HPDE6-E6E7 (cell line): Measurements from ENCODE around the gene KPNB1.

Experiments used
- DNase-seq: peaks from one replicate; pipeline ENCODE4 v3.0.0; 2011; ENCODE audit warnings: missing footprints; ENCODE audit errors: extremely low spot score

The KPNB1 gene

DNA sequence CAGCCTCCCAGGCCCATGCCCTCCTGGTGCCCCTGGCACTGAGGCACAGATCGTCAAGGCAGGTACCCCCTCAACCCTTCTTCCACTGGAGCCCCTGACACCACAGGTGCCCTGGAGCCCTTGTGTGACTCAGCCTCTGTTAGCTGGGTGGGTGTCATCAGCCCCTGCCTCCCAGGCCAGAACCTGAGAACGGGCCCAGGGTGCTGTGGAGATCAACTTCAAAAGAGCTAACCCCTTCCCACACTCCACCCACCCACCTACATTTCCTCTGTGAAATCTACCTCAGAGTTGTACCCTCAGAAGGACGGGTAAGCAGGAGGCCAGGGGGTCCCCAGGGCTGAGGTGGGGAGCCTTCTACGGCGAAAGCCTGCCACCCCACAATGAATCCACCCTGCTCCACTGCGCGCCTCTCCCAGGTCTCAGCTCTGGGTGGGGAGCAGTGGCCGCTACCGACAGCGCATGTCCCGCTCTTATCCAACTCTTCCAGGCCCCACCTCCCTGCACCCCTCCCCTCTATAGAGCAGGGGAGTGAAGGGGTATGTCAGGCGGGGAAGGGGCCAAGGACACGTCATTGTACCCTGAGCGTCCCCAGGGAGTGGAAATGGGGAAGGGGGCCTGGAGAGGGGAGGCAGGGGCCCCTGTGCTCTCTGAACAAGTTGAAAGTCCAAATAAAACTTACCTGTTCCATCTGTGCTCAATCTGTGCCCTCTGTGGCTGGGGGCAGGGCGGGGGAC is 61.8 kb downstream of the KPNB1 start:
- no peak for DNase-seq

DNA sequence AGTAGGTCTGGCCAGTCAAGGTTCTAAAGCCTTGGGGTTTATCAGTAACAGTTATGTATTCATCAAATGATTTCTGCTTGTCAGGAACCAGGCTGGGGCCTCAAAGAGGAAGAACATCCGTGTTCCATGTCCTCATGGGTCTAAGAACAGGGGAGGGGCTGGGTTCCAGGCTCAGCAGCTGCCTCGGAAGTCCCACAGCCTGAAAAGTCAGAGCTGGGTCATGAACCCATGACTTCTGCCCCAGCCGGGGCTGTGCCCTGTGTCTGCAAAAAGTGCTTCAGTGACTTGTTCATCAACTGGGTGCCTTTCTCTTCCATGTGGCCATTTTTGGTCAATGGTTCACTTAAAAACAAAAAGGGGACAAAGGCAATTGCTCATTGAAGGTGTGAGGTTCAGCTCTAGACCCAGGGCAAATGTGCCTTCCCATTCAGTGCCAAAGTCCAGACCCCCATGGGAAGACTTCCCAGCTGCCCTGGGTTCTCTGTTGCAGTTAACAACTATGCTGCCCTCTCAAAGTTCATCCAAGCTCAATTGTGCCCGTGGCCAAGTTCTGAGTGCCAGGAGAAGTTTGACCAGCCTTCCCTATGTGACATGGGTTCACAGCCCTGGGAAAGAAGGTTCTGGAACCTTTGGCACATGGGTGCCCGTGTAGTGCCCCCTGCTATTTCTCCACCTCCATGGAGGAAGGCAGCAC is 62.8 kb downstream of the KPNB1 start:
- DNase-seq: no peak

DNA sequence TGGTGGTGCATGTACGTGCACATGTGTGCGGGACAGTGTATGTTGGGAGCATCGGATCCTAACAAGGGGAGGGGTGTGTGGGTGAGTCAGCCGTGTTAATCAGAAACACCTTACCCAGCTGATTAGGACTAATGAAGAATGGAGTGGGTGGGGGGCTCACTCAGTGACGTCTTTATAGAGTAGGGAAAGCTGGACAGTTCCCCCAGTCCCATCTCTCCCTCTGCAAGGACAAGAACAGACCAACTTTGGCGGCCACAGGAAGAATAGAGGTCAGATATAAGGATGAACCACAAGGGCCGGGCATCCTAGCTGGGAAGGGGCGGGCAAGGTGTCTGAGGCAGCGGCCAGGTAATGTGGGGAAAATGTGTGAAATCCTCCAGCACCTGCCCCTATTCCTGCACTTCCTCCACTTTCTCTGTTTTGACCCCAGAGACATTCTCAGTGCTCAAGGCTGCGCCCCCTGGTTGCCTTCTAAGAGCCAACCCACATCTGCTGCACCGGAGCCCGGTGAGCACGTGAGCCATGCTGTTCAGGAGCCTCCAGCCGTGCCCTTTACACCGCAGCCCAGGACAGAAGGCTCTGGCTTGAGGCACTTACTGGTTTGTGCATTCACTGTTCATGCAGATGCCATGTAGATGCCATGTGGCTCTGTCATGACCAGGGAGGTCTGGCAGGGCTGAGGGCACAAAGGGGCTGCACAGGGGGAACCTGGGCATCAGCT is 64.4 kb downstream of the KPNB1 start:
- DNase-seq: no peak

DNA sequence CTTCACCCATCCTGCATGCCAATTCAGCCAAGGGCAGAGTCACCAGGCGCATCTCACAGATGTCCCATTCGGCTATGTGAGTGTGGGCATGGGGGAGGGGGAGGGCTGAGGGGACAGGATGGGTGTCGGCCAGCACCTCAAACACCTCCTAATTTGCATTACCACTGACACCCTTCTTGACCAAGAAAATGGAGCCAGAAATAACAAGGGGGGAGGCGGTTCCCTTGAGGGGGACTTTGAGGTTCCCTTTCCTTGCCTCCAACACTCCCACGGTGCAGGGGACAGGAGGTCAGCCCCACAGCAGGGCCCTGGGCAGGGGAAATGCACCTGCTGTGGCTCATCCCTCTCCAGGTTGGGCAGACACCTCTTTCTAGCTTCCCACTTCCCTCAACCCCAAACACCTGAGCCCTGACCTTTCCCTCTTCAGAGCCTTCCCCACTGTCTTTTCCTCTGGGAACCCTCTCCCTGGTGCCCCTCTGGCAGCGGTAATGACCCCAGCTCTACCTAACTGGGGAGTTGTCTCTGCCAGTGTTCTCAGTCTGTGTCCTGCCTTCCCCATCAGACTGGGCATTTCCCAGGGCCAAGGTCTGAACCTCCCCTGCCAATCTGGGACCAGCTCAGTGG is 65.2 kb downstream of the KPNB1 start:
- DNase-seq: no peak

DNA sequence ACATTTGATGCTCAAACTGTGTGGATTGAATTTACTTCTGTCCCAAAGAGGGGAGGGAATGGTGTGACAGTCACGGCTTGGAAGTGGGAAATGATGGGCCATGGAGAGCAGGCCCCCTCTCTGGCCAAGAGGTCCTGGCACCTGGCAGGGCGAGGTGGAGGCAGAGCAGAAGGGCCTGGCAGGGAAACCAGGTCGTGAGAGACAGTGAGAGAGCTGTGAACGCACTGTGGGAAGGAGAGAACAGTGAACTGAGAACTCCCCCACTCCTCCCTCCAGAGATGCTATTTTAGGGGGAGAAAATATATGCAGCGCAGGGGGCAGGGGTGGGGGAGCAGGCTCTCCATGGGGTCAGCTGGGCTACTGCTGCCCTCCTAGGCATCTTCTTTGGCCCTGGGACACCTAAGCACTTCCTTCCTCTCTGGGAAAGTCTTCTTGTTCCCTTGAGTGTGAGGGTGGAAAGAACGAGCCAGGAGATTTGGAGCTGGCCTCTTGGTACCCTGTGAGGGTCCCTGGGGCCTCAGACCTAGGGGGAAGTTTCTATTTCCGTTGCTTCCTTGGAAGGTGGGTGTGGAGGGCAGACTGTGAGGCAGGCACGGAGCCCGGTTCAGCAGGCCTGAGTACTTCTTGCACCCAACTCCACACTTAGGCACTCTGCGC is 66.1 kb downstream of the KPNB1 start:
- no peak for DNase-seq

DNA sequence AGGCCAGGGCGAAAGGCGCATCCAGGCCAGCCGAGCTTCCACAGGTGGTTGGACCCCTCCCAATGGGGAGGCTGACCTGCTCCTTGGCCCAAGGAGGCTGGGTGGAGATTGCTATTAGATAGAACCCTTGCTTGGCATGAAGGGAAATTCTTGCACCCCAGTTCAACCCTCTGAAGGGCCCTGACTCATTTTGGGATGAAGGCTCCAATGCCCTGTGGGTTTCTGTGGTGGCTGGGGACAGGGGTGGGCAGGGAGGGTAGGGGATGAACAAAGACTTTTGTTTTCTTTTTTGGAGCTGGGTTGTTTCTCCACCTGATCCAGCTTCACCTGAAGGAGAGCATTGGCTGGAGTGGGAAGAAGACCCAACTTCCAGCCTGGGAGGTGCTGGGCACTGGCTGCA is 66.7 kb downstream of the KPNB1 start:
- no peak for DNase-seq

DNA sequence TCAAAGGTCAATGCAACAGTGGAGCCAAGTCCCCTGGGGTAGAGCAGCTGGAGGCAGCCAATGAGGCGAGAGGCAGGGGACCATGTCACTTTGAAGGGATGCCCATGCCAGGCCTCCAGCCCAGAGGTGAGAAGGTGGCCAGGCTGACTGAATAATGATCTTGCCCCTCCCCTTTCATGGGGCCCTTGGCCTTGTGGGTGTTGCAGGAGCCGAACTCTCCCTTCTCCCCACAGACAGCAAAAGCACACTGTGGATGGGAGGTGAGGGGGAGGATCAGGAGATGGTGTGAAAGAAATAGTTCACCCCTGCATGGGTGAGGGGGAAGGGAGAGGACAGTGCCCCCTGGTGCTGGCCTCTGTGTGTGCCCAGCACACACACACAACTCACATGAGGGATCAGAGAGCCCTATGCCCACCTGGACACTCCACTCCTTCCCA is 67.6 kb downstream of the KPNB1 start:
- DNase-seq: no peak

DNA sequence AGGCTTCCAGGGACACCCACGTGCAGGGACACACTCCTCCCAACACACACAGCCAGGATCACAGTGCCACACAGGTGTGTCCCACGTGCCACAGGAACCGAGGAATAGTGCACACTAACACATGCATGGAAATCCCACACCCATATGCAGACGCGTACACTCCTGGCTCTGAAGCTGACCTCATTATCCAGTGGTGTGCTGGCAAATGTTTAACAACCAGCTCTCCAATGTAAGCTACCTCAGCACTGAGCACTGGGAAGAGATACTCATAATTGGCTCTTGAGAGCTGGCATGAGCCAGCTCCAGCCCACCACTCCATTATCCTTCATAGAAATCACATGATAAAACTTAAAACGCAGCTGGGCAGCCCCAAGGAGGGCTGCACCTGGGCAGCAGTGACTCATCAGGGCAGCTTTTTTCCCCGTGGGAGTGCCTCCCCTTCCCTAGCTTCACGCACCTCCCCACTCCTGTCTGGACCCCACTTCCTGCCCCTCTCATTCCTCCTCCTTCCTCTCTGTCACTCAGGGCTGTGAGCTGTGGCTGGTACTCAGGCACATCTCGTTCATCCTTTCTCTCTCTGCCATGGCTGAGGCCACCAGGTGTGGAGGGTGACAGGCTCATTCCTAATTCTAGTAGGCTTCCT is 68.4 kb downstream of the KPNB1 start:
- DNase-seq: no peak

DNA sequence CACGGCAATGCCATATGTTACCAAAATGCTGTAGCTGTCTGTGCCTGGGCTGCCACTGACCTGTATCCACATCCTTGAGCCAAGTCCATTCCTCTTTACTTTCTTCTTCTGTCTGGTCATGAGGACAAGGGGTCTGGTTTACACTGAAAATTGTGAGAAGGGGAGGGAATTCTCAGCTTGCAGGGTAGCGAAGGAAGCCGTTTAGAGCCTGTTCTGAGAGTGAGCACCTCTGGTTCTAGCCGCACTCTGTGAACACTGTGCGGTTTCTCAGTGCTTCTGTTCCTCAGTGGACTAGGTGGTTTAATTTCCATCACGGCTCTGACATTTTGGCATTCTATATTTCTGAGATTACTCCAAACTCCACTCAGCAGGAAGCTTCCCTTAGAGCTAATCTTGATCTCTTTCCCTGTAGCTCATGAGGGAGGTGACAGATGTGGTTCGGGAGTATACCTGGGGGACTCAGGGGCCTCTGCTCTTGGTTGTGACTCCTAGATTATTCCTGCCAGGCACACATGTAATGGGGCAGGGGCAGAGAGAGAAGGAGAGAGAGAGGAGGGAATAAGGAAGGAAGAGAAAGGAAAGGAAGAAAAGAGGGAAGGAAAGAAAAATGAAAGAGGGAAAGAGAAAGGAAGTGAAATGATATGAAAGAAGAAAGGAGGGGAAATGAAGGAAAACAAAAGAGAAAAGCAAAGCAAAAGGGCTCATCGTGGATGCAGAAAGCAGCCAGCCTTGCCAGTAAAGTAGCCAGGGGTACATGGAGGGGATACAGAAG is 69.1 kb downstream of the KPNB1 start:
- no peak for DNase-seq

DNA sequence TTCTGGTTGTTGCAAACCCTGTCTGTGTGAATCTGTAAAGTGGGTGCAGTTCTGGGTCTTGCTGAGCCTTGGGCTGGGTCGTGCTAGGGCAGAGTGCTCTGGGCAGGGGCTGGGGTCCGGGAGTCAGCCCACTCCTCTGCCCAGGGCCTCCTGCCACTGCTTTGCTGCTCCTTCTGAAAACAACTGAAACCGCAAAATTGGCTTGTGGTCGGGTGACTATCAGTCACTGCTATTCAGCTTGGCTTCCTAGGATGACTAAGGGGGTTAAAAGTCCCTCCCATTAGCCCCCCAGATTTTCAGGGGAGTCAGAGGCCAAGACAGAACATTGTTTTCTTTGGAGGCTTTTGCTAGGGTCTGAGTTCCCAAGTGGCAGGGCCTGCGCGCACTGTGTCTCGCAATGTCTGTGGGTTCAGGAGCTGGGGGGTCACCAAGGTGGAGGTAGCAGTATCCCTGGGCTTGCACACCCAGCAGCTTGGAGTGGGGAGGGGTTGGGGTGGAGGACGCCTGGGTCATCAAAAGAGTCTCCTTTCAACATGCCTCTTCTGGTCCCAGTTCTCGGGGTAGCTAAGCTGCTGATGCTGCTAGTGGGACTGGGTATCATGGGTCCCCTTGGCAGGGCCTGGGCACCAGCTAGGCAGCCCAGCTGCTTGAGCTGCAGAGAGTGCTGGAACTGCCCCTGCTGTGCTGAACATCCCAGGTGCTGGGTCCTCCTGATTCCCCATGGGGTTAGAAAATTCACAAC is 69.9 kb downstream of the KPNB1 start:
- peak; percentile 34 for DNase-seq

DNA sequence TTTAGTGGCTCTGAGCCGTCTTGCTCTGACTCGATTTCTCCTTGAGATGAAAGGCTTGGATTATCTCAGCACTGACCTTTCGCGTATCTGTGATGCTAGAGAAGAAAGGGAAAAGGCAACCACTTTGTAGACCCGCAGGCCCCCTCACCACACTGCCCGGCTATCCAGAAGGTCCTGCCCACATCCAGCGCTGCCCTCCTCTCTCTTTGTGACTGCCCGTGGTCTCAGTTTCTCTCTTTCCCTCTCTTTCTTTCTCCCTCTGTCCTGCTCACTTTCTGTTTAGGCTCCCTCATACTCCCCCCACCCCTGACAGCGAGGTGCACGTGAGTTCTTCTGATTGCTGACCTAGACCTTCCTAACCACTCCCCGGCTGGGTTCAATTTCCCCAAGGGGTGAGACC is 70.5 kb downstream of the KPNB1 start:
- DNase-seq: no peak

DNA sequence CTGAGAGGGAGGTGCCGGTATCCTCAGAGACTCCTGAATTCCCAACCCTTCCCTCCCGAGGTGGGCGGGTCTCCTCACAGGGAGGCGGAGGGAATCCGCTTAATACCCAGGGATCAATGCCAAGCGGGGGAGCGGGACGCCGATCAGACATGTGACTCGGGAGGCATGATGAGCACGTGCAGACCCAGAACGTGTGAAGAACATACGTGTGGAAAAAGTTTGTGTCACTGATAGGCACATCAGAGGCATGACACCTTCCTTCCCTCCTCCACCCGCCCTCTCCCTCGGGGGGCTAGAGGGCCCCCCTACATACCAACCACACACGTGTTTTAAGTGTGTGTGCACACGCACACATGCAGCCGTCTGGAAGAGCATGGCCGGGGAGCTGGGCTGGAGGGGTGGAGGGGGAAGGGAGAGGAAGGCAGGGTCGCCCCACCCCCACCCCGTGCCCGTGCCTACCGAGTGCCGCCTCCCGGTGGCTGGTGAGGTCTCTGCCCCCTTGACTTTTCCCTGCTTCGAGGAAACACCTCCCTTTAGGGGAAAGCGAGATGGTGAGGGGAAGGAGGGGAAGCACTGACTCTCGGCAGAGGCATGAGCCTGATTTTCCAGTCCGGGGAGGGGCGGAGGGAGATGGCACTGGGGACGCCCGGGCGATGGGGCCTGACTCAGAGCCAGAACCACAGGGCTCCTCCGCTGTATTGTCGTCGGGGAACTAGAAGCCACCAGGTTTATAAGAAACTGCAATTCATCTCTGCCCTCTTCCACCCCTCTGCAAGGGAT is 71.2 kb downstream of the KPNB1 start:
- DNase-seq: peak; percentile 61

DNA sequence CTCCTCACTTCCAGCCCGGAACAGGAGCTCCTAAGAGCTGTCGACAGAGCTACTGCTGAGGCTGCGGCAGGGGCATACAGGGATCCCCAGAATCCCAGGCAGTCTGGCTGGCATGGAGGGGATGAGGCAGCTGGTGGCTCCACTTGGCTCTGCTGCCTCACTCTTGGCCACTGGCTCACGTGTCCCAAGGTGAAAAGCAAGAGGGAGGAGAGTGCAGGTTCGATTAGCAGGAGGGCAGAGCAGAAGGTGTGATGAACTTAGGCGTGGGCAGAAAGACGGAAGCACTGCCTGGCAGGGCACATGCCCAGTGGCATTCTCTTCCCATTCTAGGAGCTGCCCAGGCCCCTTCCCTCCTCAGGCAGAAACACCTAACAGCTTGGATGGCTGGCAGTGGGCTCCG is 72.0 kb downstream of the KPNB1 start:
- DNase-seq: no peak

DNA sequence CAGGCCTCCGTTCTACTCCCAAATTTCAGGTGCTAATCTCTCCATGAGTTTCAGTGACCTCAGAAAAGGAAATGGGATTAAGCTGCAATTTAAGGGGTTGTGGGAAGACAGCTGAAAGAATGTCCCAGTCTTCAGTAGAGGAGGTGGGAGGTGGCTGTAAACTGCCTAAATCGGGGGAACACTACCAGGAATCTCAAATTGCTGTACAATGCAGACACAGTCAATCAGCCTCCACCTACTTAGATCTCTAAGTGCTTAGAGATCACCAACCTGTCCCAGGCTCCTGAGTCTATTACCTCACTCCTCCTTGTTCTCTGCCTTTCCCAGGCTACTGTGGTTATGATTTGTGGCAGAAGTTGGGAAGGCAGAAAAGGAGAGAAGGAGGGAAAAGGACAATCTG is 75.0 kb downstream of the KPNB1 start:
- no peak for DNase-seq

DNA sequence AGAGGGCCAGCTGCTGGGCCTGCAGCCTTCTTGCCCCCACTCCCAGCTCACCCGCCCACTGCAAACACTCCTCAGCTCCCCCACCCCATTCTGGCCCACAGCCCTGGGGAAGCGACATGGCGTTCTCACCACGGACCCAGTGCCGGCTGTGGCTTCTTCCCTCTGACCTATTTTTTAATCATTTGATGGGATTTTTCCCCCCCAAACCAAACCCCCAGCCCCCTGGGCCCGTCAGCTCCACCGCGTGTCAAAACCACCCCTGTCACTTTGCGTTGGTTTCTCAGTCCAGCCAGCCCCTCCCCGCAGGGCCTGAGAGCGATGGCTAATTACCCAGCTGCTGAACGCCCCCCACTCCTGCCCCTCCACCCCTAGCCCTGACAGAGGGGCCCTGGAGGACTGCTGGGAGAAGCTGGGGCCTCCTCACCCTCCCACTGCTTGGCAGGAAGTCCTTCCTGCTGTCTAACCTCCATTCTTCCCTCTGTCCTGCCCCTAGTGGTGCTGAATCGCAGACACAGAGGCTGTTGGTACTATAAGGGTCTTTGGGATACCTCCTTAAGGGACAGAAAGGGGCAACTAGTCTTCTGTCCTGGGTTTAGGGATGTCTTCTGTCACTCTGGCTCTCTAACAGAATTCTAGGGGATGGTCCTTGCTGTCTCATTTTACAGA is 75.9 kb downstream of the KPNB1 start:
- no peak for DNase-seq

DNA sequence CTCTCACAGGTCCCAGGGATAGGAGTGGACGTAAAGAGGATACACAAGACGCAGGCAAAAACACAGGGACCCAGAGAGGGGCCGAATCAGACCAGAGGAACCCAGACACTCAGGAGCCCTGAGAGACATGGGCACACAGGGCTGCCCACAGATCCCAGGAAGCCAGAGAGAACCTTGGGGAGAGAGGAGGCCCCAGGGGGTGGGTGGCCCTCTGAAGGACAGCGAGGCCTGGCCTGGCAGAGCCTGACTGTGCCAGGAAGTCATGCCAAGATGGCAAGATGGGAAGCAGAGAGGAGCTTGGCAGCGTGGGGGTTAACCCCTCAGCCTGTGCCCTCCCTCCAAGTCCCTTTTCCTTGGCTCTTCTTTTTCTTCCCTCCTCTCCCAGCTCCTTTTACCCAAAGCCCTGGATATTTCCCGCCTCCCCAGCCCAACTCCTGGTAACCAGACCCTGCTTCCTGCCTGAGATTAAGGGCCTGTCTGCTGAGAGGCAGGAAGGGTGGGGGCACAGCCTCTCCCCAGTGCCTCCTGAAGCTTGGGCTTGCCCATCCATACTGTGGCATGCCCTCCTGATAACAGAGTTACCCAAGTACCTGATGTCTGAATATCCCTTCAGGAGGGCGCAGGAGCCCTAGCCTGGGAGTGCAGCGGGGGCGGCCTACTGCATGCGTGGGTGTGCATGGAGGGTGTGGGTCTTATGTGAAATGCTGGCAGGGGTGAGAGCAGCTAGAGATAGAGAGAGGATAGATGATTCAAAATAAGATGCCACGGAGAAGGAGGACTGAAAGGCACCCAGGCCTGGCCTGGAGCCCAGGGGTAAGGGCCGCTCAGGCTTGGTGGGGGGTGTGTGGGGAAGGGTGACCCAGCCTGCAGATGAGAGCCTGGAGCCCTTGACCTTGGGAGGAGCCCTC is 77.3 kb downstream of the KPNB1 start:
- DNase-seq: no peak

DNA sequence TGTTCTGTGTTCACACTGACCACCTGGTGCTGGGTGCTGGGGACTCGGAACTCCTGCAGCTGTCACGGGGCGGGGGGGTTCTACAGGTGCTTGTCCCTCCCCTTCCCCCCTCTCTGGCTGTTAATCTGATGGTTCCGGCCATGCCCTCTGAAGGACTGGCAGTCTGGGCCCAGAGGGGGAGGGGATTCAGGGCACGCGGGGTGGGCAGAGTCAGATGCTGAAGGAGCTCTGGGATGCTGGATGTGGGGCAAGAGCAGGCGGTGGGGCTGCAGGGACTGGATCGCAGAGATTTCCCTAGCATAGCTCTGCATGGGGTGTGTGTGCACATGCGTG is 78.0 kb downstream of the KPNB1 start:
- DNase-seq: no peak
